HG03066 (cell line): ENCODE results near the gene TATDN3.
A peak's percentile ranks its signal among the peaks of the same experiment; 100 is the strongest.
"Not testable (repeated sequence)": the region's sequence is repeated elsewhere in the genome, so short reads cannot be mapped to it uniquely, and the experiment has no call there.

Source experiments
- ATAC-seq: cut with Tn5 transposase; IDR thresholded peaks from one replicate; pipeline ENCODE4 v1.9.1; 2021; ENCODE audit warnings: low read depth; ENCODE audit not compliant: unreplicated experiment

TATDN3 gene

GRCh38 chr1:212774584-212774983 lies 17.1 kb upstream of the TATDN3 start:
- ATAC-seq, result no peak

GRCh38 chr1:212775241-212775640 lies 16.5 kb upstream of the TATDN3 start:
- no peak for ATAC-seq

- no peak for ATAC-seq
Measured at GRCh38 chr1:212777151-212777550, 14.5 kb upstream of the TATDN3 start.

GRCh38 chr1:212779086-212779485 lies 12.6 kb upstream of the TATDN3 start:
- ATAC-seq, result not testable (repeated sequence)

GRCh38 chr1:212780759-212781158 lies 10.9 kb upstream of the TATDN3 start:
- no peak for ATAC-seq

GRCh38 chr1:212781225-212781624 lies 10.5 kb upstream of the TATDN3 start:
- ATAC-seq, result no peak

- no peak for ATAC-seq
Measured at GRCh38 chr1:212782422-212783154, 9.1 kb upstream of the TATDN3 start.

- ATAC-seq, result no peak
Measured at GRCh38 chr1:212783976-212784375, 7.7 kb upstream of the TATDN3 start.

- no peak for ATAC-seq
Measured at GRCh38 chr1:212785871-212786270, 5.8 kb upstream of the TATDN3 start.

GRCh38 chr1:212791261-212791675 lies 426 bp upstream of the TATDN3 start:
- peak; percentile 17 for ATAC-seq

- ATAC-seq, result no peak
Measured at GRCh38 chr1:212792396-212792908, 758 bp downstream of the TATDN3 start.

GRCh38 chr1:212794561-212795014 lies 2.9 kb downstream of the TATDN3 start:
- ATAC-seq, result peak; percentile 75

GRCh38 chr1:212797681-212798080 lies 6.0 kb downstream of the TATDN3 start:
- no peak for ATAC-seq

- no peak for ATAC-seq
Measured at GRCh38 chr1:212805767-212806166, 14.1 kb downstream of the TATDN3 start.

GRCh38 chr1:212814537-212815334 lies 23.0 kb downstream of the TATDN3 start:
- ATAC-seq, result no peak

GRCh38 chr1:212816567-212817278 lies 25.0 kb downstream of the TATDN3 start:
- ATAC-seq, result no peak

- ATAC-seq, result peak; percentile 62
Measured at GRCh38 chr1:212819726-212820125, 28.0 kb downstream of the TATDN3 start.

GRCh38 chr1:212820969-212821368 lies 29.3 kb downstream of the TATDN3 start:
- no peak for ATAC-seq

- no peak for ATAC-seq
Measured at GRCh38 chr1:212822956-212823355, 31.3 kb downstream of the TATDN3 start.

GRCh38 chr1:212824201-212824600 lies 32.5 kb downstream of the TATDN3 start:
- ATAC-seq, result no peak
